ENCODE results near the gene C5.

Gene C5

DNA sequence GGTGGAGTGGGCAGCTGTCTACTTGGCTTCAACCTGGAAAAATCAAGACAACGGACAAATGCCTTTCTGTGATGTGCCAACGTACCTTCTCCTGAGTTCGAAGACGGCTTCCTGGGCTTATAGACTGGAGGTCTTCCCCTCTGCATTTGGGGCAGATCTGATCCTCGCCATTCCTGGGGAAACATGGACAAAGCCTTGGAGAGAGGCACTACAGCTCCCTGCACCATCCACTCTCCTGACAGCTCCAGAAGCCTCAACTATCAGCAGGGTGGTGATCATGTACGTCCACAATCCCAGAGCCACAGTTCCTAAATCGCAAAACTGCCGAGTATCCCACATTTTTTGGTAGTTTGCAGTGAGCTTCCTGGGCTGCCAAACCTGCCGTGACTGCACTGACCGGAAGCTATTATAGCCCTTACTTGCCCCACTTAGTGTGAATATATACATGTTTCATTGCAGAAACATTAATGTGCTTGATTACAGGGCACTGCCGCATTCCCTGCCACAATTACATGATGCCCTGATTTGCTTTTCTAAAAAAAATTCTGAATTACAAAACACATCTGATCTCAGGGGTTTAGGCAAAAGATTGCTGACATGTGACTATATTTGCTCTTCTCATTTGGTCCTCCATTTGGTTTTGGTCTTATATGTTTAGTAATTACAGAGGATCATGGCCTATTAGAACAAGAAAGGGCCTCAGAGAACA lies 126.3 kb downstream of the C5 start:
- no peak for DNase-seq
- Histone ChIP-seq H3K4me1 (peaks cover 0 to 95% (median 53%) of the 10 kb centered on the region in 4 donors), H3K27ac (peak overlapping the region; percentile 94), H3K9me3 (no peaks in the 10 kb centered on the region), H3K36me3 (no peaks in the 10 kb centered on the region), H3K4me3 (no peak overlapping the region), H3K27me3 (no peaks in the 10 kb centered on the region)
- intact Hi-C loops (cut with DNase I; ENCODE audit: low total_unique reads): no loop called here
- TF ChIP-seq, protein P1, sequence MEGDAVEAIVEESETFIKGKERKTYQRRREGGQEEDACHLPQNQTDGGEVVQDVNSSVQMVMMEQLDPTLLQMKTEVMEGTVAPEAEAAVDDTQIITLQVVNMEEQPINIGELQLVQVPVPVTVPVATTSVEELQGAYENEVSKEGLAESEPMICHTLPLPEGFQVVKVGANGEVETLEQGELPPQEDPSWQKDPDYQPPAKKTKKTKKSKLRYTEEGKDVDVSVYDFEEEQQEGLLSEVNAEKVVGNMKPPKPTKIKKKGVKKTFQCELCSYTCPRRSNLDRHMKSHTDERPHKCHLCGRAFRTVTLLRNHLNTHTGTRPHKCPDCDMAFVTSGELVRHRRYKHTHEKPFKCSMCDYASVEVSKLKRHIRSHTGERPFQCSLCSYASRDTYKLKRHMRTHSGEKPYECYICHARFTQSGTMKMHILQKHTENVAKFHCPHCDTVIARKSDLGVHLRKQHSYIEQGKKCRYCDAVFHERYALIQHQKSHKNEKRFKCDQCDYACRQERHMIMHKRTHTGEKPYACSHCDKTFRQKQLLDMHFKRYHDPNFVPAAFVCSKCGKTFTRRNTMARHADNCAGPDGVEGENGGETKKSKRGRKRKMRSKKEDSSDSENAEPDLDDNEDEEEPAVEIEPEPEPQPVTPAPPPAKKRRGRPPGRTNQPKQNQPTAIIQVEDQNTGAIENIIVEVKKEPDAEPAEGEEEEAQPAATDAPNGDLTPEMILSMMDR (IDR thresholded peaks at IDR 0.05): no peak

- Histone ChIP-seq H3K27ac (peak overlapping the region; percentile 94), H3K4me1 (peaks cover 0 to 99% (median 56%) of the 10 kb centered on the region in 4 donors), H3K4me3 (no peak overlapping the region), H3K27me3 (no peaks in the 10 kb centered on the region), H3K36me3 (no peaks in the 10 kb centered on the region), H3K9me3 (no peaks in the 10 kb centered on the region)
- DNase-seq: no peak
- TF ChIP-seq, protein P1 (IDR thresholded peaks at IDR 0.05): no peak
- intact Hi-C loops (cut with DNase I; ENCODE audit: low total_unique reads): no loop called here
Observed at GRCh38 chr9:120922404-120923195, 127.5 kb downstream of the C5 start.

- Histone ChIP-seq H3K4me1 (peaks cover 1 to 100% (median 61%) of the 10 kb centered on the region in 4 donors), H3K27ac (peak overlapping the region; percentile 94), H3K36me3 (no peaks in the 10 kb centered on the region), H3K27me3 (no peaks in the 10 kb centered on the region), H3K9me3 (no peaks in the 10 kb centered on the region), H3K4me3 (no peak overlapping the region)
- intact Hi-C loops (cut with DNase I; ENCODE audit: low total_unique reads): no loop called here
- DNase-seq: no peak
- TF ChIP-seq, protein P1 (IDR thresholded peaks at IDR 0.05): no peak
Observed at GRCh38 chr9:120921661-120922181, 128.4 kb downstream of the C5 start.

DNA sequence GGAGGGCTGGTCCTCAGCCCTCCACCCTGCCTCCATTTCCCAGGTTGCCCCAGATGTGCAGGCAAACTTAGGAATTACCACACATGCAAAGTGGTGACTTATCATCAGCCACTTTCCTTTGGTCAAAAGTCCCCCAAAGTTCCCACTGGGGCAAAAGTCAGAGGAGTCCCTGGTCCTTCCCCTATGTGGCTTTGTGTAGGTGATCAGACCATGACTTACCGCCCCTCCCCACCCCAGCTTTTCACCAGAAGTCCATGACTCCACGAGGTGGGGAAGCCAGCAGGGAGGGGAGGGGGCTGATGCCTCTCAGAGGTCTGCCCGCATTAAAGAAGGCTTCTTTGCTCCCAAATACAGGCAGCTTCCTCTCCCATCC lies 129.3 kb downstream of the C5 start:
- intact Hi-C loops (cut with DNase I; ENCODE audit: low total_unique reads): no loop called here
- TF ChIP-seq, protein P1 (IDR thresholded peaks at IDR 0.05): no peak
- H3K4me1 ChIP-seq: peaks cover 8 to 100% (median 60%) of the 10 kb centered on the region in 4 donors

GRCh38 chr9:120919843-120920805 lies 130.0 kb downstream of the C5 start:
- Histone ChIP-seq H3K27me3 (no peaks in the 10 kb centered on the region), H3K36me3 (no peaks in the 10 kb centered on the region), H3K9me3 (no peaks in the 10 kb centered on the region), H3K4me1 (peaks cover 8 to 100% (median 60%) of the 10 kb centered on the region in 4 donors), H3K4me3 (no peak overlapping the region), H3K27ac (peak overlapping the region; percentile 94)
- DNase-seq: peak in 1 of 2 donors; percentile 79
- TF ChIP-seq, protein P1 (IDR thresholded peaks at IDR 0.05): no peak
- intact Hi-C loops (cut with DNase I; ENCODE audit: low total_unique reads): no loop called here

More for the DNA sequence above, 129.3 kb downstream of the C5 start:
- DNase-seq: no peak
- Histone ChIP-seq H3K4me3 (no peak overlapping the region), H3K27me3 (no peaks in the 10 kb centered on the region), H3K9me3 (no peaks in the 10 kb centered on the region), H3K27ac (peak overlapping the region; percentile 94), H3K36me3 (no peaks in the 10 kb centered on the region)
